Epithelial cell of esophagus (primary cell): Measurements from ENCODE around the gene HOXC12.

Source experiments
- DNase-seq: peaks from one replicate; pipeline ENCODE4 v3.0.0; 2010; ENCODE audit warnings: low read depth
- H3K4me3 ChIP-seq: 2 replicates; pipeline ENCODE4 v1.5.1; 2011; ENCODE audit warnings: mild to moderate bottlenecking, low read length, control low read depth
- TF ChIP-seq, protein P1 (sequence below): IDR thresholded peaks from 2 replicates; pipeline ENCODE4 v1.5.1; 2011; ENCODE audit warnings: low read depth, mild to moderate bottlenecking, low read length, control low read depth, inconsistent platforms; ENCODE audit not compliant: insufficient read depth; ENCODE audit errors: missing control alignments

Gene HOXC12

DNA sequence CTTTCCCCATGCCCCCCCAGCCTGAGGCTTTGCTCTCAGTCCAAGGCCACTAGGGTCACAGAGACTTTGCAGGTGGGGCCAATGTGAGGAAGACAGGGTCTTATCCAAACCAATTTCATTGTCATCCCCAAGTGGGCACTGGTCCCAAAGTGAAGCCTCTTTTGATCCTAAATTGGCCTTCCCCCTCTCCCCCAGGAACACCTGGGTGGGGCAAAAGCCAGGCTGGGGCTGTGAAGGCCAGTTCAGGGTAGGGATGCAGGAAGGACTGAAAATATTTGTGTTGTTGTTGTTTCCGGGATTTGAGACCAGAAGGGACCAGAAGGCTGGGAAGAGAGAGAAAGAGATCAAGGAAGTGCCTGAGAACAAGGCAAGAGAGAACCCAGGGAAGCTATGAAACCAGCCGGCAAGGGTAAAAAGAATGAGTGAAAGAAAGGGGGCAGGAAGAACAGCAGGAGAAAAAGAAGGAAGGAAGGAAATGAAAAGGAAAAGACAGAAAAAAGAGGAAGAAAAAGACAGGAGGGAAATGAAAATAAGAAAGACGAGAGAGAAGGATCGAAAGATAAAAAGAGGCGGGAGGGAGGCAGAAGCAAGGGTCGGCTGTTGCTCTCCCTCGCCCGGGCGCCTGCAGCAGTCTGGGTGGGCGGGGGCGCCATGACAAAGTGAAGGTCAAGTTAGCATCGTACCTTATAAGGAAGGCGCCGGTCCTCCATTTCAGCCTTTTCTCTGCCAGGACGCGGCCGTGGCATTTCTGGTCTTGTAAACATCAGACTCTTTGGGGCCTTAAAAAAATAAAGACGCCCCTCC is 10.8 kb downstream of the HOXC12 start:
- H3K4me3 ChIP-seq: no peak overlapping the region
- TF ChIP-seq, protein P1, sequence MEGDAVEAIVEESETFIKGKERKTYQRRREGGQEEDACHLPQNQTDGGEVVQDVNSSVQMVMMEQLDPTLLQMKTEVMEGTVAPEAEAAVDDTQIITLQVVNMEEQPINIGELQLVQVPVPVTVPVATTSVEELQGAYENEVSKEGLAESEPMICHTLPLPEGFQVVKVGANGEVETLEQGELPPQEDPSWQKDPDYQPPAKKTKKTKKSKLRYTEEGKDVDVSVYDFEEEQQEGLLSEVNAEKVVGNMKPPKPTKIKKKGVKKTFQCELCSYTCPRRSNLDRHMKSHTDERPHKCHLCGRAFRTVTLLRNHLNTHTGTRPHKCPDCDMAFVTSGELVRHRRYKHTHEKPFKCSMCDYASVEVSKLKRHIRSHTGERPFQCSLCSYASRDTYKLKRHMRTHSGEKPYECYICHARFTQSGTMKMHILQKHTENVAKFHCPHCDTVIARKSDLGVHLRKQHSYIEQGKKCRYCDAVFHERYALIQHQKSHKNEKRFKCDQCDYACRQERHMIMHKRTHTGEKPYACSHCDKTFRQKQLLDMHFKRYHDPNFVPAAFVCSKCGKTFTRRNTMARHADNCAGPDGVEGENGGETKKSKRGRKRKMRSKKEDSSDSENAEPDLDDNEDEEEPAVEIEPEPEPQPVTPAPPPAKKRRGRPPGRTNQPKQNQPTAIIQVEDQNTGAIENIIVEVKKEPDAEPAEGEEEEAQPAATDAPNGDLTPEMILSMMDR: no peak

DNA sequence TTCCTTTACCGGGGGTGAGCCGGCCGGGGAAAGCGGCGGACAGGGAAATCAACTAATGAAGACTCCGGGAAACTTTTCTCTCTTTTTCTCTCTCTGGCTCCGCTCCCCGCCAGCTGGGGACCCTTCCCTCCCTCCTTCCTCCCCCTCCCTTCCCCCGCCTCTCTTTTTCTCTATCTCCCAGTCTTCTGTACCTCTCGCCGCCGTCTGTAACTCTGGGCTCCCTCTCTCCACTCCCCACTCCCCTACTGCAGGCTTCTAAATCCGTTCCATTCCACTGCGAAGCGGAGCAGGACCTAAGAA is 11.3 kb downstream of the HOXC12 start:
- H3K4me3 ChIP-seq: no peak overlapping the region
- DNase-seq: no peak
- TF ChIP-seq, protein P1: no peak

More for the DNA sequence above, 10.8 kb downstream of the HOXC12 start:
- no peak for DNase-seq

DNA sequence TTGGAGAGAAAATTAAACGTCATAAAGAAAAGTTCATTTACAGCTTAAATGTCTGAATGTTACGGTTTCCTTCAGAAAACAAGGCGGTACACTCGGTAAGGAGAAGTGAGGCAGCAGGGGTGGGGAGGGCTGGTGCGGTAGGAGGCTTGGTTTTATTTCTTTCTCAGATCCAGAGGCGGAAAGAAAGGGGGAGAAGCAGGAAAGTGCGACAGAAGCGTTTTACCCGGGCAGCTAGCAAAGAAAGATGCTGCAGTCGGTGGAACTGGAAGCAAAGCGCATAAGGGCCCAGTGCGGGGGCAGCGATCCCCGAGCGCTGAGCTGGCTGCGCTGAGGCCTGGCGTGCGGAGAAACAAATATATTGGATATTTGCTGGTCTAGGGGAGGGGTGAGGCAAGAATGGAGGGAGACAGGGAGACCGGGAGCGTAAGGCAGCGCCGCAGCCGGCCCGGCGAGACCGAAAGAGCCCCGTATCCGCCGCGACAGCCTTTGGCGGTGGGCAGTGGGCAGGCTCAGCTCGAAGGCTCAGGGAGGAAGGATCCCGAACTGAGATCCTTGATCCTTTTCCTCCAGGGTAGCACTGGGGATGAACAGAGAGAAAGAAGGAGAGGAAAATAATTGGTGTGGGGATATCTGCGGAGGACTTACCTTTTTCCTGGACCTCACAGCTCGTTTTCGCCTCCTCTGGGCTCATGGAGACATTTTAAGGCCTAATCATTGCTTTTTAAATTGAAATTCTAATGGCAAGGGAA is 11.9 kb downstream of the HOXC12 start:
- DNase-seq: no peak
- no peak overlapping the region for H3K4me3 ChIP-seq
- TF ChIP-seq, protein P1: no peak

DNA sequence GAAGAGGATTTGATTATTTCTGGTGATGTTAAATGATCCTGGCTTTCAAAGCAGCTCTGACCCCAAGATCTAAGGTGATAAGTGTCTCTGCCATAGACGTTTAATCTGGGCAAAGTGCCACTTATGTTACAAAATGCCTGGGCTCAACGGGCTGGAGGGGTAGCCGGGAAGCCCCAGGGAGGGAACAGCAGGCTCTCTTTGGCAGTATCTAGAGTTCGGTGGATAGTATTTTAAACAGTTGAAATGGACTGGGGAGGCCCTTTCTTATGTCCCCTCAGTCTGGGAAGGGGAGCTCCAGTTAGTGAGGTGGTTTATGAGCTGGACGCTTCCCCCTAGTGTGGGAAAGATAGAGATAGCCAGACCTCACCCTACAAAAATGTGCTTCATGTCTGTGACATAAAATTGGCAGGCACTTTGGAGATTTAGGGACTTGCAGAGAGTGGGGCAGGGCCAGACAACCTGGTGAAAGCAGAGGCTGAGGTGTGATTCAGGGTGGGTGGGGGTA is 12.8 kb downstream of the HOXC12 start:
- no peak for DNase-seq
- H3K4me3 ChIP-seq: no peak overlapping the region
- TF ChIP-seq, protein P1: no peak

DNA sequence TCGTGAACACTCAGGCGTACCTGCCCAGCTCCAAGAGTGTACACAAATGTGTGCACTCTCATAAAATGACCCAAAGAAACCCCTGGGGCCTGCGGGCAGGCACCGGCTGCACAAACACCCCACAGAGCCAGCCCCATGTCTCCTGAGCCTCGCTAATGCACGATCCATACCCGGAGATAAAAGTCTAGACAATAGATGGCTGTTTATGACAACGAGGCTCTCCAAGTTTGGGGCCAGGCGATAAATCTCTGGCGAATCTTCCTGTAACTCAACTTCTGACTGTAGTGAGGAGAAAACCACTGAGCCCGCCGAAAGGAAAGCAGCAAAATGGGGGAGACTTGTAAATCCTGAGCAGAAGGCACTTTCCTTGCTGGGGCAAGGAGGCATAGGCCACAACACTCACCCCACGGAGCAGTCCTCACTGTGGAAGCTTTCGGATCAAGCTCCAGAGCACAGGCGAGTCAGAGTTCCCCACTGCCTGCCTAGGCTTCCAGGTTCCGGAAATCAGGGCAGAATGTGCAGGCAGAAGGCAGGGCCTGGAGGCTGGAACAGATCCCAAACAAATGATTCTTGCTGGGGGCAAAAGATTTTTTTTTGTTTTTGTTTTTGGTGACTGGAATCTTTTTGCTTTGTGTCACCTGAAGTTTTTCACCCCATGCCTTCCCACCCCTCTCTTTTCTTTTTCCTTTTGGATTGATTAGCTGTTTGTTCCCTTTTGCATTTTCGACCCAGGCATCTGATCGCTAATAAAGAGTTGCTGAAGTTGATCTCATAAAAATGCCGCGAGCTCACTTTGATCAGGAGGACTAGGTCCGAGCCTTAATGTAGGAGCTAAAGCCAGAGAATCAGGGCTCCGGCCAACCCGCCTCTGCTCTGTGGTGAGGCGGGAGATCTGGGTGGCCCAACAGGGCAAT is 13.8 kb downstream of the HOXC12 start:
- H3K4me3 ChIP-seq: no peak overlapping the region
- no peak for DNase-seq
- TF ChIP-seq, protein P1: no peak

DNA sequence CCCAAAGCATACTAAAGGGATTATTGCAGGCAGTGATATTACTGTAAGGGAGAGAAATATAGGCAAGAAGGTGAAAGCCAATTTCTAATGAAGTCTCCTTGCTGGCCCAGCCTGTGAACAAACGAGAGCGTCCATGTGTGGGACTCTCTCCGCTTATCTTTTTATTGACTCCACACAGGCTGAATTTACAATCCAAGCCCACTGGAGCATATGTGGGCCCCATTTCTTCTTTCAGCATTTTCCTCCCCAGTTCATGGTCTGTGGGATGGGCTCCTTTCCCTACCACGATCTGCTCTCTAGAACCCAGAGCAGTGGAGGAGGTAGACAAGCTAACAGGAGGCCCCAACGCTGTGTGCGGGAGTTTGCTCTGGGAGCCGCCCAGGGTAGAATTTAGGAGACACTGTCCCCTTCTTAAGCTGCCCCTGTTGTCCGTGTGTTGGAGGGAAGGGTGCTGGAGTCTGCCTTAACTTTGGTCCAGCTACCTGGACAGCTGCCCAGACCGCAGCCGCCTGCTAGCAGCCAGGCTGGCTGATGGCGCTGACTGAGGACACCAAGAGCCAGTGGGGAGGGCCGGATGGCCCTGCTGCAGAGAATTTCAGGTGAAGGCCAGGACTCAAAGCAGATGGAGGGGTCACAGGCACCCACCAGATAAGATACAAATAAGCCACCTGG is 15.0 kb downstream of the HOXC12 start:
- H3K4me3 ChIP-seq: no peak overlapping the region
- DNase-seq: no peak
- TF ChIP-seq, protein P1: no peak
